Gastrocnemius medialis (tissue), 4 donors: ENCODE data around the gene UGT2A2. TPM values are rescaled to one million over a fixed set of nuclear protein-coding genes. Genes with fewer than 3 reads are reported as not detected.

ENCODE experiments used
- ATAC-seq, 2 donors: fragments of 150-250 bp; one replicate each; pipeline ENCODE4 v1.9.1; 2016
- DNase-seq, 2 donors: peaks; one replicate each; pipeline ENCODE4 v3.0.0-alpha.2; 2019
- H3K27ac ChIP-seq, 4 donors: fragments of 200-600 bp; sonication (generic); 1 replicate in 1 of 4; 2 replicates in 3 of 4; pipeline ENCODE4 v1.5.1; 2016 to 2018; ENCODE audit warnings: mild to moderate bottlenecking in 2 of 4, moderate library complexity in 1 of 4
- H3K27me3 ChIP-seq, 3 donors: fragments of 200-600 bp; sonication (generic) in 2 of 3; 1 replicate in 1 of 3; 2 replicates in 2 of 3; pipeline versions ENCODE4 v1.5.1 to v1.6.0; 2016 to 2019; ENCODE audit warnings: mild to moderate bottlenecking in 1 of 3, moderate library complexity in 1 of 3
- H3K36me3 ChIP-seq, 2 donors: fragments of 200-600 bp; sonication (generic) in 1 of 2; one replicate each; pipeline ENCODE4 v1.5.1; 2017 to 2018
- H3K4me1 ChIP-seq, 2 donors: fragments of 200-600 bp; sonication (generic) in 1 of 2; one replicate each; pipeline ENCODE4 v1.5.1; 2016 to 2017; ENCODE audit warnings: mild to moderate bottlenecking in 2 of 2
- H3K4me3 ChIP-seq, 4 donors: fragments of 200-600 bp; sonication (generic) in 3 of 4; 1 replicate in 1 of 4; 2 replicates in 3 of 4; pipeline ENCODE4 v1.5.1; 2016 to 2019; ENCODE audit warnings: mild to moderate bottlenecking in 2 of 4
- H3K9me3 ChIP-seq, 3 donors: fragments of 200-600 bp; sonication (generic) in 2 of 3; 1 replicate in 1 of 3; 2 replicates in 2 of 3; pipeline ENCODE4 v1.5.1; 2016 to 2019
- POLR2A ChIP-seq, 2 donors: fragments of 450-650 bp; IDR thresholded peaks; one replicate each; pipeline ENCODE4 v1.6.1; 2017; ENCODE audit warnings: antibody characterized with exemption in 2 of 2, mild to moderate bottlenecking in 2 of 2, moderate library complexity in 2 of 2
- in situ Hi-C, 4 donors: fragments of 200-750 bp; cut with MboI; loops; one replicate each; pipeline versions ENCODE4 v1.15.0 to v1.8.0; 2017; ENCODE audit warnings: low sequenced_read_pairs in 4 of 4
- intact Hi-C: fragments of 100-400 bp; cut with DNase I; formaldehyde crosslinking; loops from one replicate; pipeline ENCODE4 v1.15.1; 2023; ENCODE audit warnings: low total_unique reads
- total RNA-seq, 4 donors: library from RNA; depleted of rRNA; stranded (reverse); fragments of >200 nt; gene quantifications; one replicate each; pipeline versions ENCODE4 v1.1.0 to v1.2.3, GENCODE V29; 2016
- TF ChIP-seq, protein P1 (sequence below), 5 experiments: fragments of 450-650 bp in 3 of 5; fragments of 200-600 bp in 2 of 5; sonication (generic) in 2 of 5; IDR thresholded peaks in 4 of 5; conservative IDR thresholded peaks in 1 of 5; 1 replicate in 4 of 5; 2 replicates in 1 of 5; pipeline ENCODE4 v1.5.1; 2016 to 2019; ENCODE audit warnings: antibody characterized with exemption in 5 of 5, mild to moderate bottlenecking in 3 of 5, moderate library complexity in 3 of 5

The UGT2A2 gene
- total RNA-seq, 4 donors from 2014 or later = not detected

DNA sequence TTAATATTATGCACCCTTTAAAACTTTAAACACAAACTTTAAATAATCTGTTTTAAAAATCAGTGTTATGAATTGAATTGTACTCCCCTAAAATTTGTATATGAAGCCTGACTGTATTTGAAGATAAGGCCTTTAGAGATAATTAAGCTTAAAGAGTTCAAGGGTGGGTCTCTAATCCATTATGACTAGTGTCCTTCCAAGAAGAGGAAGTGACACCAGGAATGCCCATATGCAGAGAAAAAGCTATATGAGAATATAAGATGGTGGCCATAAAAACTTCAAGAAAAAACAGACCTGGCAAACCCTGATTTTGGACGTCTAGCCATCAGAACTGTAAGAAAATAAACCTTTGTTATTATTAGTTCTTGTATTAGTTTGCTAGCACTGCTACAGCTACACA is 29.0 kb downstream of the UGT2A2 start:
- no peak for DNase-seq
- Histone ChIP-seq H3K36me3 (no peaks in the 10 kb centered on the region), H3K4me3 (no peak overlapping the region), H3K27me3 (no peaks in the 10 kb centered on the region), H3K27ac (no peak overlapping the region), H3K4me1 (no peaks in the 10 kb centered on the region), H3K9me3 (no peaks in the 10 kb centered on the region)
- in situ Hi-C loops (no loop called here), intact Hi-C loops (no loop called here)
- no peak for TF ChIP-seq POLR2A (IDR thresholded peaks at IDR 0.05)
- TF ChIP-seq, protein P1, sequence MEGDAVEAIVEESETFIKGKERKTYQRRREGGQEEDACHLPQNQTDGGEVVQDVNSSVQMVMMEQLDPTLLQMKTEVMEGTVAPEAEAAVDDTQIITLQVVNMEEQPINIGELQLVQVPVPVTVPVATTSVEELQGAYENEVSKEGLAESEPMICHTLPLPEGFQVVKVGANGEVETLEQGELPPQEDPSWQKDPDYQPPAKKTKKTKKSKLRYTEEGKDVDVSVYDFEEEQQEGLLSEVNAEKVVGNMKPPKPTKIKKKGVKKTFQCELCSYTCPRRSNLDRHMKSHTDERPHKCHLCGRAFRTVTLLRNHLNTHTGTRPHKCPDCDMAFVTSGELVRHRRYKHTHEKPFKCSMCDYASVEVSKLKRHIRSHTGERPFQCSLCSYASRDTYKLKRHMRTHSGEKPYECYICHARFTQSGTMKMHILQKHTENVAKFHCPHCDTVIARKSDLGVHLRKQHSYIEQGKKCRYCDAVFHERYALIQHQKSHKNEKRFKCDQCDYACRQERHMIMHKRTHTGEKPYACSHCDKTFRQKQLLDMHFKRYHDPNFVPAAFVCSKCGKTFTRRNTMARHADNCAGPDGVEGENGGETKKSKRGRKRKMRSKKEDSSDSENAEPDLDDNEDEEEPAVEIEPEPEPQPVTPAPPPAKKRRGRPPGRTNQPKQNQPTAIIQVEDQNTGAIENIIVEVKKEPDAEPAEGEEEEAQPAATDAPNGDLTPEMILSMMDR (IDR thresholded peaks at IDR 0.05 in 4 of 5, conservative IDR thresholded peaks at IDR 0.05 in 1 of 5) = no peak
- ATAC-seq = no peak

DNA sequence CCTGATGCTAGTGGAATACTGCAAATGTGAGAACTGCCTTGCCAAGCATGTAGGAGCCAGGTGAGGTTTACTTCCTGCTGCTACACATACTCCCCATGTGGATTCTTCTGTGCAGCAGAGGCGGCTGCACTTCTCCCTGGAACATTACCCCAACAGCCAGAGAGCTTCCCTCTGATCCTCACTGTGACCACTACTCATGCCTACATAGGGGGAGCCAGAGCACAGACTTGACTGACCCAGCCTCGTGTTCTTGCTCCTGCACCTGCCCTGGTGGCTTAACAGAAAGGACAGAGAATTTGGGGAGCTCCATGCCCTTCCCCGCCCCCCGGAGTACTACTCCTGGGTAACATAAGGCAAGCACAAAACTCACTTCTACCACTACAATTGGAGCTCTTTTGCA is 38.4 kb downstream of the UGT2A2 start:
- intact Hi-C loops = no loop called here
- TF ChIP-seq, protein P1 (IDR thresholded peaks at IDR 0.05 in 4 of 5, conservative IDR thresholded peaks at IDR 0.05 in 1 of 5) = no peak
- no peak for TF ChIP-seq POLR2A (IDR thresholded peaks at IDR 0.05)
- in situ Hi-C loops = no loop called here

GRCh38 chr4:69600013-69600412 is 39.4 kb downstream of the UGT2A2 start:
- Histone ChIP-seq H3K36me3 (no peaks in the 10 kb centered on the region), H3K9me3 (no peaks in the 10 kb centered on the region), H3K27me3 (no peaks in the 10 kb centered on the region), H3K4me1 (no peaks in the 10 kb centered on the region), H3K4me3 (no peak overlapping the region), H3K27ac (no peak overlapping the region)
- in situ Hi-C loops (no loop called here), intact Hi-C loops (no loop called here)
- DNase-seq (no peak), ATAC-seq (no peak)
- TF ChIP-seq, protein P1 (IDR thresholded peaks at IDR 0.05 in 4 of 5, conservative IDR thresholded peaks at IDR 0.05 in 1 of 5) = no peak
- no peak for TF ChIP-seq POLR2A (IDR thresholded peaks at IDR 0.05)

More for the DNA sequence above, 38.4 kb downstream of the UGT2A2 start:
- no peaks in the 10 kb centered on the region for H3K36me3 ChIP-seq
- ATAC-seq (no peak), DNase-seq (no peak)
- H3K27ac ChIP-seq = no peak overlapping the region
- no peak overlapping the region for H3K4me3 ChIP-seq
- no peaks in the 10 kb centered on the region for H3K4me1 ChIP-seq
- no peaks in the 10 kb centered on the region for H3K9me3 ChIP-seq
- H3K27me3 ChIP-seq = no peaks in the 10 kb centered on the region

DNA sequence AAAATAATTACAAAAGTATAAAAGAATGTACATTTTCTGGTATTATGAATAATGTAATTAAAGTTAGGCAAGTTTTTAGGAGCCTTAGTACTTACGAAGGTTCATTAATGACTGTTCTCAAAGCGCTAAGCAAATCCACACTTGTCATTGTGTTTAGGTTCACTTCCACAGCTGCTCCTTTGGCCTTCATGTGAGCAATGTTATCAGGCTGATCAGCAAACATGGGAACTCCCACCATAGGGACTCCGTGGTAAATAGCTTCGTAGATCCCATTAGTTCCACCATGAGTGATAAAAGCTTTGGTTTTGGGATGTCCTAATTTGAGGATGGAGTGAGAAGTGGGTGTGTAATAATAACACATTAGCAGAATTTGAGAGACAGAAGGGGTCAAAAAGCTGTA is 45.1 kb downstream of the UGT2A2 start:
- in situ Hi-C loops (no loop called here), intact Hi-C loops (no loop called here)
- H3K36me3 ChIP-seq = no peaks in the 10 kb centered on the region
- no peaks in the 10 kb centered on the region for H3K27me3 ChIP-seq
- TF ChIP-seq, protein P1 (IDR thresholded peaks at IDR 0.05 in 4 of 5, conservative IDR thresholded peaks at IDR 0.05 in 1 of 5) = no peak
- TF ChIP-seq POLR2A (IDR thresholded peaks at IDR 0.05) = no peak
- H3K4me3 ChIP-seq = no peak overlapping the region
- no peak overlapping the region for H3K27ac ChIP-seq
- ATAC-seq (no peak), DNase-seq (no peak)
- H3K9me3 ChIP-seq = no peaks in the 10 kb centered on the region
- no peaks in the 10 kb centered on the region for H3K4me1 ChIP-seq

DNA sequence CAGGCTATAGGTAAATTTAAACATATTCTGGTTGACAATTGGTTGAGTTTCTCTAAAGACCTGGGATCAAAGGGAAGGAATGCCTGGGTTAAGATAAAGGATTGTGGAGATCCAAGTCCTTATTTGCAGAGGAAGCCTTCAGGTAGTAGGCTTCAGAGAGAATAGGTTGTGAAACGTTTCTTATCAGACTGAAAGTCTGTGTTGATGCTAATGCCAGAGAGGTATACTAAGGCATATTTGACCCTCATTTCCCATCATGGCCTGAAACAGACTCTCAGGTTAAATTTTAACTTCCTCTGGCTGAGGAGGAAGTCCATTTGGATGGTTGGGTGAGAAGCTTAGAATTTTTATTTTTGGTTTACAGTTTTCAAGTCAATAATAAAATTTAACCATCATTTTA is 48.1 kb downstream of the UGT2A2 start:
- Histone ChIP-seq H3K4me3 (no peak overlapping the region), H3K9me3 (no peaks in the 10 kb centered on the region), H3K36me3 (no peaks in the 10 kb centered on the region), H3K4me1 (no peaks in the 10 kb centered on the region), H3K27me3 (no peaks in the 10 kb centered on the region), H3K27ac (no peak overlapping the region)
- intact Hi-C loops = no loop called here
- DNase-seq (no peak), ATAC-seq (no peak)
- in situ Hi-C loops = no loop called here
- no peak for TF ChIP-seq POLR2A (IDR thresholded peaks at IDR 0.05)
- TF ChIP-seq, protein P1 (IDR thresholded peaks at IDR 0.05 in 4 of 5, conservative IDR thresholded peaks at IDR 0.05 in 1 of 5) = no peak
